ENCODE data around the gene PTPRN.

DNA sequence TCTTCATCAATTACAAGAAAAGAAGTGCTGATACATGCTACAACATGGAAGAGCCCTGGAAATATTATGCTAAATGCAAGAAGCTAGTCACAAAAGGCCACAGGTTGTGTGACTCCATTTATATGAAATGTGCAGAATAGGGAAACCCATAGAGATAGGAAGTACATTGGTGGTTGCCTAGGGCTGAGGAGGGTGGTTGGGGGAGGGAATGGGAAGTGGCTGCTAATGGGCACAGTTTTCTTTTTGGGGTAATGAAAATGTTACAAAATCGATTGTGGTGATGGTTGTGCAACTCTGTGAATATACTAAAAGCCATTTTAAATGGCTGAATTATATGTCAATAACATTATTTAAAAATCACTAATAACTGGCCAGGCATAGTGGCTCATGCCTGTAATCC is 47.6 kb upstream of the PTPRN start:
- TF ChIP-seq CTCF (conservative IDR thresholded peaks at IDR 0.05; ENCODE audit: low read length), result no peak
- TF ChIP-seq EZH2phosphoT487 (IDR thresholded peaks at IDR 0.05; ENCODE audit: borderline replicate concordance), result no peak
